ENCODE measurements around the gene POLR3GL. TPM values are rescaled to one million over a fixed set of nuclear protein-coding genes. Genes with fewer than 3 reads are reported as not detected.

POLR3GL gene
- total RNA-seq, 4 donors from 2014 or later: 19.0 to 31.4 (median 24.0) TPM

DNA sequence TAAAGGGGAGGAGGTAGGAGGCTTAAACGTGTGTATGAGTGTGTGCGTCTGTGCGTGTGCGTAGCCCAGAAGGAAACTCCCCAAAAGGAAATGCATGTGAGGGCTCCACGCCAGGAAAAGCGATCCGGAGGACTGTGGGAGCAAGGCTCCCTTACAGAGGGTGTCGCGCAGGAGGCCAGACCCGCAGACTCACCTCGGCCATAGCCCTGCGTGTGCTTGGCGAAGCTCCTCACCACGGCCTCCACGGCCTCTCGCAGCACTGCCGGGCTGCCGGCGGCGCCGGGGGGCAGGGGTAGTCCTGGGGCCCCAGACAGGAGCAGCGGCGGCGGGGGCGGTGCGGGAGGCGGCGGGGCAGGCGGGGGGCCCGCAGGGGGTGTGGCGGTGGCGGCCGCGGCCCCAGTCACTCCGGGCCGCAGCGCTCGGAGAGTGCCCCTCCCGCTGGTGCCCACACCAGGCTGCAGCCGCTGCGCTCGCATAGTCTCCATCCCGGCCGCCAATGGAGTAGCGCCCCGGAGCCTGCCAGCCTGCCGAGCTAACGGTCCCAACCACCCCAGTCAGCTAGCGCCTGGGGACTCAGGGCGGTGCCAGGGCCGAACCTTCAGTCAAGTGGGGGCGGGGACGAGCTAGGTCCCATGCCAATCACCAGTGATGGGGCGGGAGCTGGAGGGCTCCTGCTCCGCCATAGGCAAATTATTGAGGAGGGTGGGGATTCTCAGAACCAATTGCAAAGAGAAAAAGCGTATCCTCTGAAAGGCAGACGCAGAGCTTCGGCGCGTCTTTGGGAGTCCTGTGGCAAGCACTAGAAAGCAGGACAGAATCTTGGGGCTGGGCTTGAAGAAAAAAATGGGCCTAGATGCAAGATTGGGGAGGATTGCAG lies 6.8 kb upstream of the POLR3GL start, which contains the start of gene LIX1L:
LIX1L (minus strand) TSS at position 575 of the 877 bp plus-strand sequence; CDS start at position 485, 90 bp downstream.
- ATAC-seq (ENCODE audit: low FRiP score) (peak; percentile 84), DNase-seq (ENCODE audit: low spot score) (peak; percentile 82)
- TF ChIP-seq, protein P1, sequence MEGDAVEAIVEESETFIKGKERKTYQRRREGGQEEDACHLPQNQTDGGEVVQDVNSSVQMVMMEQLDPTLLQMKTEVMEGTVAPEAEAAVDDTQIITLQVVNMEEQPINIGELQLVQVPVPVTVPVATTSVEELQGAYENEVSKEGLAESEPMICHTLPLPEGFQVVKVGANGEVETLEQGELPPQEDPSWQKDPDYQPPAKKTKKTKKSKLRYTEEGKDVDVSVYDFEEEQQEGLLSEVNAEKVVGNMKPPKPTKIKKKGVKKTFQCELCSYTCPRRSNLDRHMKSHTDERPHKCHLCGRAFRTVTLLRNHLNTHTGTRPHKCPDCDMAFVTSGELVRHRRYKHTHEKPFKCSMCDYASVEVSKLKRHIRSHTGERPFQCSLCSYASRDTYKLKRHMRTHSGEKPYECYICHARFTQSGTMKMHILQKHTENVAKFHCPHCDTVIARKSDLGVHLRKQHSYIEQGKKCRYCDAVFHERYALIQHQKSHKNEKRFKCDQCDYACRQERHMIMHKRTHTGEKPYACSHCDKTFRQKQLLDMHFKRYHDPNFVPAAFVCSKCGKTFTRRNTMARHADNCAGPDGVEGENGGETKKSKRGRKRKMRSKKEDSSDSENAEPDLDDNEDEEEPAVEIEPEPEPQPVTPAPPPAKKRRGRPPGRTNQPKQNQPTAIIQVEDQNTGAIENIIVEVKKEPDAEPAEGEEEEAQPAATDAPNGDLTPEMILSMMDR (IDR thresholded peaks at IDR 0.05): no peak

DNA sequence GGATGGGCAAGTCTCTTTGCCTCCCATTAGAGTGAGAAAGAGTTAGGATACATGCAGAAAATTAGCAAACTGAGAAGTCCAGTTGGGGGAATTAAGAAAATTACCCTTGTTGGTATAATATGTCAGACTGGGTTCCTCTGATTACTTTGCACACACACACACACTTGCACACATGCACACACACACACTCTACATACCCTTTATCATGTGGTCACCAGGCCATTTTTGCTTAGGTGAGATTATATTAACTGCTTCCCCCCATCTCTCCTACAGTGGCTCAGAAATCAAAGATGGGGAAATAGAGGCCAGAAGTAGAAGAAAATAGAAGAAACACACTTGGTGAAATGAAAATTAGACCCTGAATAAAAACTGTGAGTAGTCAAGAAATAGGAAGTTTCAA lies 5.8 kb upstream of the POLR3GL start:
- ATAC-seq (ENCODE audit: low FRiP score) (no peak), DNase-seq (ENCODE audit: low spot score) (no peak)
- TF ChIP-seq, protein P1 (IDR thresholded peaks at IDR 0.05): no peak

DNA sequence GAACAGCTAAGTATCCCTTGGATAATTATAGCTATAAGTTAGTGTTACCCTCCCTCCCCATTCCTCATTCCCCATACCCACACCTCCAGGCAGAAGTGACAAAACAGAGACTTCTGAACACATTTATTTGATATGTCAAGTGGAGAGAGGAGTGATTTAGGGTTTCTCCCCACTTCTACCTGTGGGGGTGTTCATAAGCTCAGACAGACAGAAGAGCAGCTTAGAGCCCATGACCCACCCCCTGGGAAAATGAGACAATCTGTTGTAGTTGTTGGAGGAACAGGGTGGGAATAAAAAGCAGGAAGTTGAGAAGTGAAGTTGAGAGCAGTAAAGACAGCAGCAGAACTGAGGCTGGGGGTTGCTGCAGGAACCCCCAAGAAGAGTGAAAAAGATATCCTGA lies 5.2 kb upstream of the POLR3GL start:
- DNase-seq (ENCODE audit: low spot score) (no peak), ATAC-seq (ENCODE audit: low FRiP score) (no peak)
- TF ChIP-seq, protein P1 (IDR thresholded peaks at IDR 0.05): no peak

DNA sequence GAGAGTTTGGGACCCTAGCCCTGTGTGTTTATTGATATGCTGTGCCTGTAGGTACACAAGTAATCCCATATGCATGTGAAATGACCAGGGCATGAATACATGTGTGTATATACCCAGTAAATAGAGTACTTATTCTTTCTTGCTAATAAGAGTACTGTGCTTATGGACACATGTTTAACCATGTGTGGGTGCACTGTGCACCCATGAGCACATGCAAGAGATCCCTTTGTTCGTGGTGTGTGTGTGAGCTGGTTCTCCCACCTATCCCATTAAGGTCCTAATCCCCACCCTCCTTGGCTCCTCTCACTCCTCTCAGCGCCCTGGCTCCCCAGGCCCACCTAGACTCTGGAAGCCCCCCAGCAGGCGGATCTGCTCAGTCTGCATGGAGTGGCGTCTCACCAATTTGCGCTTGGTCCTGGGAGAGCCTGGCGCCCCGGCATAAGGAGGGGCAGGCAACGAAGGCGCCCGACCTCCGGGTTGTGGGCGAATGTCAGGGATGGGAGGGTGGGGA lies 4.5 kb upstream of the POLR3GL start:
- TF ChIP-seq, protein P1 (IDR thresholded peaks at IDR 0.05): no peak
- no peak for DNase-seq (ENCODE audit: low spot score)
- ATAC-seq (ENCODE audit: low FRiP score): no peak

DNA sequence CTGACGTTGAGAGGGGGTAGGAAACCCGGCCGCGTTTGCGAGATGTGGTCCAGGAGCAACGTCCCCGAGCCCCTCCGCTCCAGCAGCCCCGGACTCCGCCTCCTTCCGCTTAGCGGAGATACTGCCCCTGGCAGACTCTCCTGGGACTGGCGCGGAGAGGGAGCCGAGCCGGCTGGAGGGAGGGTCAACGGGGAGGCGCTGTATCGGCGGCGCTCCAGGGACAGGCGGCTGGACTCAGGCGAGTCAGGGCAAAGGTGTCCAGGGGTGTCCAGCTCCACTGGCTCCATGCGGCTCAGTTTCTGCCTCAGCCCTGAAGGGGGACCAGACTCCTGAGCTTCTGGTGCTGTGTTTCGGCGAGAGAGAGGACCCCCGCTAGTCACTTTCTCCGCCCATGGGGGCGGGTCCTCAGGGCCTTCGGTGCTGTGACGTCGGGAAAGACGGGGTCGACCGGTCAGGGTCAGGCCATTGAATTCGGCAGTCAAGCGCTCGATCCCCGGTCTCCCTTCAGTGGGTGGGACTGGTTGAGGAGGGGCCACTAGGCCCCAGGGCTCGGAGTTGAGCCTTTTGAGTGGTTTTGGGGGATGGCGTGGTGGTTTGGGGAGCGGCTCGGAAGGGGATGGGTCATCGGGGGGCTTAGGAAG lies 3.9 kb upstream of the POLR3GL start:
- TF ChIP-seq, protein P1 (IDR thresholded peaks at IDR 0.05): no peak
- ATAC-seq (ENCODE audit: low FRiP score) (peak; percentile 39), DNase-seq (ENCODE audit: low spot score) (no peak)

DNA sequence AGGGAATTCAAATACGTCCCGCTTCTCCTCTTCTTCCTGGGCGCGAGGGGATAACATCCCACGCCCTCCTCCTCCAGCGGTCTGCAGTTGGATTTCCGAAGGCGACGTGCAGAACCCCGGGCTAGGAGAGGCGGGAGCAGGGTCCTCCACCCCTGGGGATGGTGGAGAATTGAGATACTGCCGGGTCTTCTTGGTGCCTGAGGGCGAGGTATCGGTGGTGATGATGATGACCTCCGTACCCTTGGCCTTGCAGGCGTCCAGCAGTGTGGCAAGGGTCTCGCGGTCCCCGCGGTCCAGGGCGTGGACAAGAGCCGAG lies 3.4 kb upstream of the POLR3GL start:
- DNase-seq (ENCODE audit: low spot score) (no peak), ATAC-seq (ENCODE audit: low FRiP score) (no peak)
- TF ChIP-seq, protein P1 (IDR thresholded peaks at IDR 0.05): no peak

Measured in omental fat pad (tissue), 4 donors.